ENCODE measurements around the gene PCDH10.

The PCDH10 gene

GRCh38 chr4:133151691-133152329, 2.7 kb downstream of the PCDH10 start:
- H3K27ac ChIP-seq, result no peak overlapping the region
- peak; percentile 85 for TF ChIP-seq CTCF (IDR thresholded peaks at IDR 0.05; ENCODE audit: low read depth, low read length)
- peak; percentile 69 for DNase-seq
- peak overlapping the region; percentile 66 for H3K4me3 ChIP-seq (ENCODE audit: low read depth, low read length)
- H3K27me3 ChIP-seq (ENCODE audit: insufficient read depth, low read depth, severe bottlenecking), result peaks cover 25% of the 10 kb centered on the region
- no peaks in the 10 kb centered on the region for H3K36me3 ChIP-seq
- H3K9me3 ChIP-seq (ENCODE audit: severe bottlenecking), result no peaks in the 10 kb centered on the region

- Histone ChIP-seq H3K27me3 (ENCODE audit: insufficient read depth, low read depth, severe bottlenecking) (peaks cover 25% of the 10 kb centered on the region), H3K36me3 (no peaks in the 10 kb centered on the region), H3K4me3 (ENCODE audit: low read depth, low read length) (peak overlapping the region; percentile 66), H3K9me3 (ENCODE audit: severe bottlenecking) (no peaks in the 10 kb centered on the region), H3K27ac (no peak overlapping the region)
- no peak for DNase-seq
- TF ChIP-seq CTCF (IDR thresholded peaks at IDR 0.05; ENCODE audit: low read depth, low read length), result no peak
Observed at GRCh38 chr4:133152330-133152821, 3.3 kb downstream of the PCDH10 start.

GRCh38 chr4:133152831-133153481, 3.9 kb downstream of the PCDH10 start:
- Histone ChIP-seq H3K36me3 (no peaks in the 10 kb centered on the region), H3K9me3 (ENCODE audit: severe bottlenecking) (no peaks in the 10 kb centered on the region), H3K27ac (no peak overlapping the region), H3K27me3 (ENCODE audit: insufficient read depth, low read depth, severe bottlenecking) (peaks cover 25% of the 10 kb centered on the region), H3K4me3 (ENCODE audit: low read depth, low read length) (no peak overlapping the region)
- no peak for DNase-seq
- no peak for TF ChIP-seq CTCF (IDR thresholded peaks at IDR 0.05; ENCODE audit: low read depth, low read length)

- no peak overlapping the region for H3K4me3 ChIP-seq (ENCODE audit: low read depth, low read length)
Observed at GRCh38 chr4:133154725-133155124, 5.6 kb downstream of the PCDH10 start.

GRCh38 chr4:133156096-133156495, 7.0 kb downstream of the PCDH10 start:
- Histone ChIP-seq H3K9me3 (ENCODE audit: severe bottlenecking) (no peaks in the 10 kb centered on the region), H3K4me3 (ENCODE audit: low read depth, low read length) (no peak overlapping the region), H3K36me3 (no peaks in the 10 kb centered on the region), H3K27me3 (ENCODE audit: insufficient read depth, low read depth, severe bottlenecking) (peaks cover 14% of the 10 kb centered on the region), H3K27ac (no peak overlapping the region)
- TF ChIP-seq CTCF (IDR thresholded peaks at IDR 0.05; ENCODE audit: low read depth, low read length), result no peak
- DNase-seq, result no peak

More at GRCh38 chr4:133154725-133155124, 5.6 kb downstream of the PCDH10 start:
- H3K36me3 ChIP-seq, result no peaks in the 10 kb centered on the region
- peaks cover 23% of the 10 kb centered on the region for H3K27me3 ChIP-seq (ENCODE audit: insufficient read depth, low read depth, severe bottlenecking)
- peak; percentile 70 for TF ChIP-seq CTCF (IDR thresholded peaks at IDR 0.05; ENCODE audit: low read depth, low read length)
- no peaks in the 10 kb centered on the region for H3K9me3 ChIP-seq (ENCODE audit: severe bottlenecking)
- DNase-seq, result peak; percentile 44
- H3K27ac ChIP-seq, result no peak overlapping the region
